Omental fat pad (tissue), 4 donors: ENCODE data around the gene OTUD1. TPM values are rescaled to one million over a fixed set of nuclear protein-coding genes. Genes with fewer than 3 reads are reported as not detected.
A peak's percentile ranks its signal among the peaks of the same experiment; 100 is the strongest.

ENCODE experiments used
- ATAC-seq: fragments of 150-250 bp; one replicate; pipeline ENCODE4 v1.9.1; 2016; ENCODE audit warnings: mild to moderate bottlenecking, moderate library complexity; ENCODE audit not compliant: low FRiP score
- DNase-seq: peaks from one replicate; pipeline ENCODE4 v3.0.0-alpha.2; 2019; ENCODE audit warnings: low spot score
- total RNA-seq, 4 donors: library from RNA; depleted of rRNA; stranded (reverse); fragments of >200 nt; gene quantifications; one replicate each; pipeline ENCODE4 v1.1.0, GENCODE V29; 2016
- TF ChIP-seq, protein P1 (sequence below), 3 donors: fragments of 450-650 bp; IDR thresholded peaks; one replicate each; pipeline ENCODE4 v1.5.1; 2016 to 2017; ENCODE audit warnings: antibody characterized with exemption in 3 of 3, mild to moderate bottlenecking in 3 of 3, moderate library complexity in 2 of 3

Gene OTUD1
- total RNA-seq, 4 donors from 2014 or later = 10.2 to 16.4 (median 11.2) TPM

- TF ChIP-seq, protein P1, sequence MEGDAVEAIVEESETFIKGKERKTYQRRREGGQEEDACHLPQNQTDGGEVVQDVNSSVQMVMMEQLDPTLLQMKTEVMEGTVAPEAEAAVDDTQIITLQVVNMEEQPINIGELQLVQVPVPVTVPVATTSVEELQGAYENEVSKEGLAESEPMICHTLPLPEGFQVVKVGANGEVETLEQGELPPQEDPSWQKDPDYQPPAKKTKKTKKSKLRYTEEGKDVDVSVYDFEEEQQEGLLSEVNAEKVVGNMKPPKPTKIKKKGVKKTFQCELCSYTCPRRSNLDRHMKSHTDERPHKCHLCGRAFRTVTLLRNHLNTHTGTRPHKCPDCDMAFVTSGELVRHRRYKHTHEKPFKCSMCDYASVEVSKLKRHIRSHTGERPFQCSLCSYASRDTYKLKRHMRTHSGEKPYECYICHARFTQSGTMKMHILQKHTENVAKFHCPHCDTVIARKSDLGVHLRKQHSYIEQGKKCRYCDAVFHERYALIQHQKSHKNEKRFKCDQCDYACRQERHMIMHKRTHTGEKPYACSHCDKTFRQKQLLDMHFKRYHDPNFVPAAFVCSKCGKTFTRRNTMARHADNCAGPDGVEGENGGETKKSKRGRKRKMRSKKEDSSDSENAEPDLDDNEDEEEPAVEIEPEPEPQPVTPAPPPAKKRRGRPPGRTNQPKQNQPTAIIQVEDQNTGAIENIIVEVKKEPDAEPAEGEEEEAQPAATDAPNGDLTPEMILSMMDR (IDR thresholded peaks at IDR 0.05) = no peak
- DNase-seq = no peak
- ATAC-seq = no peak
Measured at GRCh38 chr10:23436983-23437382, 1.9 kb upstream of the OTUD1 start.

GRCh38 chr10:23437963-23438546, 820 bp upstream of the OTUD1 start:
- DNase-seq = no peak
- no peak for ATAC-seq
- TF ChIP-seq, protein P1 (IDR thresholded peaks at IDR 0.05) = no peak

DNA sequence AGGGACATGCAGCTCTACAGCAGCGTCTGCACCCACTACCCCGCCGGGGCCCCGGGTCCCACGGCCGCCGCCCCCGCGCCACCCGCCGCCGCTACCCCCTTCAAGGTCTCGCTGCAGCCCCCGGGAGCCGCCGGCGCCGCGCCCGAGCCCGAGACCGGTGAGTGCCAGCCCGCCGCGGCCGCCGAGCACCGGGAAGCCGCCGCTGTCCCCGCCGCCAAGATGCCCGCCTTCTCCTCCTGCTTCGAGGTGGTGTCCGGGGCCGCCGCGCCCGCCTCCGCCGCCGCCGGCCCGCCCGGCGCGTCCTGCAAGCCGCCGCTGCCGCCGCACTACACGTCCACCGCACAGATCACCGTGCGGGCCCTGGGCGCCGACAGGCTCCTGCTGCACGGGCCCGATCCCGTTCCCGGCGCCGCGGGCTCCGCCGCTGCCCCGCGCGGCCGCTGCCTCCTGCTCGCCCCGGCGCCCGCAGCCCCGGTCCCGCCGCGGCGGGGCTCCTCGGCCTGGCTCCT, 631 bp downstream of the OTUD1 start:
- peak; percentile 17 for ATAC-seq

GRCh38 chr10:23439961-23440889, 1.4 kb downstream of the OTUD1 start:
- peak; percentile 3 for ATAC-seq
- TF ChIP-seq, protein P1 (IDR thresholded peaks at IDR 0.05) = no peak
- DNase-seq = no peak

More for the DNA sequence above, 631 bp downstream of the OTUD1 start:
- TF ChIP-seq, protein P1 (IDR thresholded peaks at IDR 0.05) = no peak
- DNase-seq = no peak

DNA sequence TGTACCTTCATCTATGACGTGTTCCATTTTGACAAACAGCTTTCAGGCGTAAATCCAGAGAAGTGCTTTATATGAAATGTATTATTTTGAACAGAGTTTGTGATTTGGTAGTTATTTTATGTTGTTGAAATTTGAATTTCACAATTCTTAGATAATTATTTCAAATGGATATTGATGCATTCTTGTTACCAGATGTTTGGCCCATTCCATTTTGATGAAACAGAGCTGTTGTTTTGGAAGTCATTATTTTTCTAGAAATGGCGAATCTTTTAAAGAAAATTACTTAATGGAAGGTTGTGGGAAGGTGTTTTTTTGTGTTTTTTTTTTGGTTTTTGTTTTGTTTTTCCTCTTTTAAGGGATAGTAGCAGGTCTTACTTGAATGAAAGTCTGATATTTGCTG, 2.4 kb downstream of the OTUD1 start:
- TF ChIP-seq, protein P1 (IDR thresholded peaks at IDR 0.05) = no peak
- DNase-seq (no peak), ATAC-seq (no peak)

- DNase-seq (no peak), ATAC-seq (no peak)
- TF ChIP-seq, protein P1 (IDR thresholded peaks at IDR 0.05) = no peak
Measured at GRCh38 chr10:23442936-23443335, 4.1 kb downstream of the OTUD1 start.
